BE2C (cell line): ENCODE results near the gene KIF26A.

Source experiments
- DNase-seq: peaks from one replicate; pipeline ENCODE4 v3.0.0-alpha.2; 2020
- H3K27me3 ChIP-seq: fragments of 250-450 bp; sonication (Bioruptor Pico); 2 replicates; pipeline ENCODE4 v1.5.1; 2020; ENCODE audit warnings: mild to moderate bottlenecking
- H3K36me3 ChIP-seq: fragments of 250-450 bp; sonication (Bioruptor Pico); 2 replicates; pipeline ENCODE4 v1.5.1; 2020; ENCODE audit warnings: mild to moderate bottlenecking
- H3K4me1 ChIP-seq: fragments of 250-450 bp; sonication (Bioruptor Pico); 2 replicates; pipeline ENCODE4 v1.5.1; 2020
- H3K4me3 ChIP-seq: 2 replicates; pipeline ENCODE4 v1.5.1; 2011; ENCODE audit warnings: low read depth, low read length
- H3K9me3 ChIP-seq: fragments of 250-450 bp; sonication (Bioruptor Pico); 2 replicates; pipeline ENCODE4 v1.5.1; 2020
- CTCF ChIP-seq: IDR thresholded peaks from 2 replicates; pipeline ENCODE4 v1.5.1; 2012; ENCODE audit warnings: mild to moderate bottlenecking, low read depth, low read length

Gene KIF26A

GRCh38 chr14:104112609-104113571, 25.5 kb upstream of the KIF26A start:
- no peak for TF ChIP-seq CTCF

GRCh38 chr14:104113631-104114420, 24.6 kb upstream of the KIF26A start:
- Histone ChIP-seq H3K4me3 (no peak overlapping the region), H3K9me3 (no peaks in the 10 kb centered on the region), H3K36me3 (no peaks in the 10 kb centered on the region), H3K27me3 (peaks cover 21% of the 10 kb centered on the region), H3K4me1 (no peaks in the 10 kb centered on the region; the same call in 1 of the 2 replicates)
- DNase-seq = peak; percentile 8
- no peak for TF ChIP-seq CTCF

More at GRCh38 chr14:104112609-104113571, 25.5 kb upstream of the KIF26A start:
- DNase-seq = no peak
- Histone ChIP-seq H3K9me3 (no peaks in the 10 kb centered on the region), H3K4me1 (no peaks in the 10 kb centered on the region; the same call in 1 of the 2 replicates), H3K27me3 (peaks cover 21% of the 10 kb centered on the region), H3K36me3 (no peaks in the 10 kb centered on the region), H3K4me3 (no peak overlapping the region)

GRCh38 chr14:104114421-104115130, 23.8 kb upstream of the KIF26A start:
- Histone ChIP-seq H3K9me3 (no peaks in the 10 kb centered on the region), H3K27me3 (peaks cover 21% of the 10 kb centered on the region), H3K4me3 (no peak overlapping the region), H3K36me3 (no peaks in the 10 kb centered on the region), H3K4me1 (no peaks in the 10 kb centered on the region; the same call in 1 of the 2 replicates)
- TF ChIP-seq CTCF = no peak
- no peak for DNase-seq

GRCh38 chr14:104115131-104115600, 23.2 kb upstream of the KIF26A start:
- no peak for DNase-seq
- no peak for TF ChIP-seq CTCF
- Histone ChIP-seq H3K36me3 (no peaks in the 10 kb centered on the region), H3K9me3 (no peaks in the 10 kb centered on the region), H3K27me3 (peaks cover 21% of the 10 kb centered on the region), H3K4me1 (no peaks in the 10 kb centered on the region; the same call in 1 of the 2 replicates), H3K4me3 (no peak overlapping the region)

GRCh38 chr14:104115691-104116287, 22.6 kb upstream of the KIF26A start:
- DNase-seq = no peak
- no peak overlapping the region for H3K4me3 ChIP-seq
- H3K9me3 ChIP-seq = no peaks in the 10 kb centered on the region
- peaks cover 21% of the 10 kb centered on the region for H3K27me3 ChIP-seq
- H3K4me1 ChIP-seq = no peaks in the 10 kb centered on the region; the same call in 1 of the 2 replicates
- H3K36me3 ChIP-seq = no peaks in the 10 kb centered on the region
- no peak for TF ChIP-seq CTCF
